Fibroblast of lung (primary cell): ENCODE results near the gene INF2. TPM values are rescaled to one million over a fixed set of nuclear protein-coding genes. Genes with fewer than 3 reads are reported as not detected.

Experiments
- DNase-seq, 2 donors: peaks; one replicate each; pipeline versions ENCODE4 v3.0.0 to v3.0.0-alpha.2; 2010; ENCODE audit warnings: low read depth in 2 of 2
- H2AFZ ChIP-seq: 2 replicates; pipeline ENCODE4 v1.5.1; 2012; ENCODE audit warnings: low read length, control low read depth, inconsistent platforms
- H3K27ac ChIP-seq: 2 replicates; pipeline ENCODE4 v1.5.1; 2011; ENCODE audit warnings: low read length, control low read depth; ENCODE audit not compliant: insufficient read depth
- H3K27me3 ChIP-seq: 2 replicates; pipeline ENCODE4 v1.5.1; 2011; ENCODE audit warnings: mild to moderate bottlenecking, low read length; ENCODE audit not compliant: control insufficient read depth, insufficient read depth
- H3K36me3 ChIP-seq: 2 replicates; pipeline ENCODE4 v1.5.1; 2011; ENCODE audit warnings: low read length; ENCODE audit not compliant: control insufficient read depth, insufficient read depth
- H3K4me1 ChIP-seq: 2 replicates; pipeline ENCODE4 v1.5.1; 2011; ENCODE audit warnings: low read length; ENCODE audit not compliant: control insufficient read depth, insufficient read depth; ENCODE audit errors: extremely low read depth
- H3K4me2 ChIP-seq: 2 replicates; pipeline ENCODE4 v1.5.1; 2011; ENCODE audit warnings: low read length, control low read depth; ENCODE audit not compliant: insufficient read depth; ENCODE audit errors: extremely low read depth
- H3K4me3 ChIP-seq, 4 experiments: fragments of 200-600 bp in 1 of 4; sonication (generic) in 1 of 4; replicated peaks in 1 of 4; 2 replicates each; pipeline ENCODE4 v1.5.1; 2011 to 2016; ENCODE audit warnings: low read length in 4 of 4, low read depth in 3 of 4, mild to moderate bottlenecking in 3 of 4, control low read depth in 2 of 4, inconsistent platforms in 1 of 4, mixed read lengths in 1 of 4; ENCODE audit not compliant: insufficient read depth in 1 of 4; ENCODE audit errors: control extremely low read depth in 1 of 4
- H3K79me2 ChIP-seq: 2 replicates; pipeline ENCODE4 v1.5.1; 2012; ENCODE audit warnings: mild to moderate bottlenecking, low read length, inconsistent platforms; ENCODE audit not compliant: control insufficient read depth, insufficient read depth
- H3K9ac ChIP-seq: 2 replicates; pipeline ENCODE4 v1.5.1; 2011; ENCODE audit warnings: mild to moderate bottlenecking, low read length, control low read depth; ENCODE audit not compliant: insufficient read depth
- H3K9me3 ChIP-seq: 2 replicates; pipeline ENCODE4 v1.5.1; 2012; ENCODE audit warnings: low read depth, low read length; ENCODE audit not compliant: control insufficient read depth, insufficient read depth
- H4K20me1 ChIP-seq: 2 replicates; pipeline ENCODE4 v1.5.1; 2011; ENCODE audit warnings: low read length; ENCODE audit not compliant: control insufficient read depth, insufficient read depth; ENCODE audit errors: extremely low read depth
- CTCF ChIP-seq, 2 donors: IDR thresholded peaks in 1 of 2; conservative IDR thresholded peaks in 1 of 2; 1 replicate in 1 of 2; 2 replicates in 1 of 2; pipeline ENCODE4 v1.5.1; 2011 to 2012; ENCODE audit warnings: low read length in 2 of 2, control low read depth in 1 of 2, inconsistent platforms in 1 of 2, low read depth in 1 of 2, mild to moderate bottlenecking in 1 of 2
- EZH2 ChIP-seq: IDR thresholded peaks from 2 replicates; pipeline ENCODE4 v1.5.1; 2012; ENCODE audit warnings: low read length, control low read depth, mild to moderate bottlenecking; ENCODE audit errors: missing control alignments
- polyA plus RNA-seq, 2 donors: library from polyadenylated mRNA; depleted of rRNA in 1 of 2; stranded (reverse) in 1 of 2; unstranded in 1 of 2; fragments of >200 nt; gene quantifications; 2 replicates each; pipeline ENCODE4 v1.2.1, GENCODE V29; 2011 to 2012; ENCODE audit warnings: missing spikeins in 1 of 2
- total RNA-seq: library from RNA; depleted of rRNA; stranded (reverse); fragments of >200 nt; gene quantifications from 2 replicates; pipeline ENCODE4 v1.2.1, GENCODE V29; 2014

Gene INF2
- total and polyA plus RNA-seq, 2 donors (not counting 1 experiment from before 2014, with no cell fraction given) = 19.8 to 50.9 TPM

- H4K20me1 ChIP-seq = no peaks in the 10 kb centered on the region
- H3K9ac ChIP-seq = no peak overlapping the region
- no peaks in the 10 kb centered on the region for H3K27me3 ChIP-seq
- no peaks in the 10 kb centered on the region for H3K9me3 ChIP-seq
- H2AFZ ChIP-seq = no peak overlapping the region
- H3K4me1 ChIP-seq = peaks cover 4% of the 10 kb centered on the region
- no peaks in the 10 kb centered on the region for H3K79me2 ChIP-seq
- H3K4me2 ChIP-seq = no peak overlapping the region
- no peak overlapping the region for H3K27ac ChIP-seq
- no peak overlapping the region for H3K4me3 ChIP-seq
- H3K36me3 ChIP-seq = peaks cover 62% of the 10 kb centered on the region
- TF ChIP-seq EZH2 = no peak
- no peak for TF ChIP-seq CTCF (conservative IDR thresholded peaks at IDR 0.05 in 1 of 2, IDR thresholded peaks at IDR 0.05 in 1 of 2; ENCODE audit: low read depth in 1 of 2, low read length in 2 of 2)
- DNase-seq = no peak
Observed at GRCh38 chr14:104707608-104708595, 18.5 kb downstream of the INF2 start.

GRCh38 chr14:104708606-104709268 lies 19.3 kb downstream of the INF2 start:
- Histone ChIP-seq H3K36me3 (peaks cover 61% of the 10 kb centered on the region), H3K27ac (no peak overlapping the region), H4K20me1 (no peaks in the 10 kb centered on the region), H3K4me1 (peaks cover 4% of the 10 kb centered on the region), H3K9me3 (no peaks in the 10 kb centered on the region), H3K4me3 (no peak overlapping the region), H2AFZ (no peak overlapping the region), H3K4me2 (no peak overlapping the region), H3K79me2 (no peaks in the 10 kb centered on the region), H3K9ac (no peak overlapping the region), H3K27me3 (no peaks in the 10 kb centered on the region)
- TF ChIP-seq EZH2 (no peak), CTCF (conservative IDR thresholded peaks at IDR 0.05 in 1 of 2, IDR thresholded peaks at IDR 0.05 in 1 of 2; ENCODE audit: low read depth in 1 of 2, low read length in 2 of 2) (peak; percentile 94 to 98)
- peak in 1 of 2 donors; percentile 55 for DNase-seq

GRCh38 chr14:104709387-104710039 lies 20.1 kb downstream of the INF2 start:
- no peaks in the 10 kb centered on the region for H3K79me2 ChIP-seq
- H3K27ac ChIP-seq = no peak overlapping the region
- TF ChIP-seq CTCF (conservative IDR thresholded peaks at IDR 0.05 in 1 of 2, IDR thresholded peaks at IDR 0.05 in 1 of 2; ENCODE audit: low read depth in 1 of 2, low read length in 2 of 2) (no peak), EZH2 (no peak)
- H3K4me1 ChIP-seq = peaks cover 4% of the 10 kb centered on the region
- H4K20me1 ChIP-seq = no peaks in the 10 kb centered on the region
- H3K36me3 ChIP-seq = peaks cover 58% of the 10 kb centered on the region
- no peak overlapping the region for H2AFZ ChIP-seq
- no peaks in the 10 kb centered on the region for H3K27me3 ChIP-seq
- no peak overlapping the region for H3K4me3 ChIP-seq
- no peak for DNase-seq
- H3K9me3 ChIP-seq = no peaks in the 10 kb centered on the region
- no peak overlapping the region for H3K9ac ChIP-seq
- H3K4me2 ChIP-seq = no peak overlapping the region
